H54 (cell line): ENCODE results near the gene MXD4.

Source experiments
- DNase-seq: peaks from one replicate; pipeline ENCODE4 v3.0.0; 2011; ENCODE audit warnings: low spot score, mixed read lengths; ENCODE audit not compliant: insufficient read length
- FAIRE-seq: peaks from 3 replicates; lab custom pipeline; 2011; peaks lifted over from hg19 to GRCh38; lab: Jason Lieb, UNC
- POLR2A ChIP-seq: IDR thresholded peaks from 2 replicates; pipeline ENCODE4 v1.6.1; 2011; ENCODE audit warnings: low read depth, mild to moderate bottlenecking, low read length

The MXD4 gene

GRCh38 chr4:2266821-2267220 is 4.9 kb upstream of the MXD4 start:
- TF ChIP-seq POLR2A = no peak
- FAIRE-seq = no peak
- no peak for DNase-seq

GRCh38 chr4:2266181-2266580 is 4.3 kb upstream of the MXD4 start:
- FAIRE-seq = no peak
- peak; percentile 27 for DNase-seq
- TF ChIP-seq POLR2A = no peak

GRCh38 chr4:2265113-2266110 is 3.5 kb upstream of the MXD4 start:
- no peak for TF ChIP-seq POLR2A
- DNase-seq (no peak), FAIRE-seq (no peak)

- DNase-seq (no peak), FAIRE-seq (no peak)
- TF ChIP-seq POLR2A = no peak
Measured at GRCh38 chr4:2264481-2265041, 2.7 kb upstream of the MXD4 start.

- DNase-seq (no peak), FAIRE-seq (no peak)
- no peak for TF ChIP-seq POLR2A
Measured at GRCh38 chr4:2263926-2264321, 2.0 kb upstream of the MXD4 start.

- no peak for FAIRE-seq
- DNase-seq = no peak
- TF ChIP-seq POLR2A = no peak
Measured at GRCh38 chr4:2262944-2263250, 988 bp upstream of the MXD4 start.

- peak; percentile 94 for DNase-seq
- TF ChIP-seq POLR2A = peak; percentile 89
- no peak for FAIRE-seq
Measured at GRCh38 chr4:2262145-2262943, 435 bp upstream of the MXD4 start.

- TF ChIP-seq POLR2A = no peak
- FAIRE-seq = no peak
- peak; percentile 40 for DNase-seq
Measured at GRCh38 chr4:2261110-2261852, 628 bp downstream of the MXD4 start.

GRCh38 chr4:2260344-2261109 is 1.4 kb downstream of the MXD4 start:
- TF ChIP-seq POLR2A = no peak
- DNase-seq = no peak
- FAIRE-seq = no peak

- FAIRE-seq (no peak), DNase-seq (no peak)
- TF ChIP-seq POLR2A = no peak
Measured at GRCh38 chr4:2259541-2260343, 2.2 kb downstream of the MXD4 start.

GRCh38 chr4:2259036-2259540 is 2.8 kb downstream of the MXD4 start:
- no peak for DNase-seq
- FAIRE-seq = no peak
- no peak for TF ChIP-seq POLR2A
